LNCaP clone FGC (cell line): Measurements from ENCODE around the gene C8G.

Experiments used
- DNase-seq: peaks from one replicate; pipeline ENCODE4 v3.0.0-alpha.2; 2011; ENCODE audit warnings: low read depth
- H3K4me3 ChIP-seq: 2 replicates; pipeline ENCODE4 v1.5.1; 2011; ENCODE audit warnings: mild to moderate bottlenecking, low read depth, low read length, control low read depth
- CTCF ChIP-seq: IDR thresholded peaks from 2 replicates; pipeline ENCODE4 v1.5.1; 2012; ENCODE audit warnings: mild to moderate bottlenecking; ENCODE audit not compliant: control insufficient read depth, insufficient read depth; ENCODE audit errors: extremely low read depth

Gene C8G

DNA sequence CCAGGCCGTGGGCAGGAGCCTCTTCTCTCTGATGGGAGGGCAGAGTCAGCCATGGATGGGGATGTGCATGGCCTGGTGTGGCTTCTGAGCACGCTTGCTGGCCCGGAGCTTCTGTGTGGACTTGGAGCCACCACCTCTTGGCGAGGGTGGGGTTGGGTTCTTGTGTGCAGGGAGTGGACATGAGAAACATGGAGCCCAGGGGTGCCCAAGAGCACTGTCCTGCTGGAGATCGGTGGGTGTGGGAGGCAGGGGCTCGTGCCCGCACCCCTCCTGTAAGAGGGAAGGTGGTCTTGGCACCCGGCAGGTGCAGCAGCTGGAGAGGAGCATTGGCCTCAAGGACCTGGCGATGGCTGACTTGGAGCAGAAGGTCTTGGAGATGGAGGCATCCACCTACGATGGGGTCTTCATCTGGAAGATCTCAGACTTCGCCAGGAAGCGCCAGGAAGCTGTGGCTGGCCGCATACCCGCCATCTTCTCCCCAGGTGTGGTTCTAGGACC is 24.3 kb upstream of the C8G start:
- no peak overlapping the region for H3K4me3 ChIP-seq
- no peak for TF ChIP-seq CTCF
- DNase-seq, result no peak

GRCh38 chr9:136921307-136921706 is 23.7 kb upstream of the C8G start:
- DNase-seq, result no peak
- H3K4me3 ChIP-seq, result no peak overlapping the region
- no peak for TF ChIP-seq CTCF

- DNase-seq, result no peak
- no peak for TF ChIP-seq CTCF
- H3K4me3 ChIP-seq, result no peak overlapping the region
These were observed 23.3 kb upstream of the C8G start for GRCh38 chr9:136921718-136922117.

DNA sequence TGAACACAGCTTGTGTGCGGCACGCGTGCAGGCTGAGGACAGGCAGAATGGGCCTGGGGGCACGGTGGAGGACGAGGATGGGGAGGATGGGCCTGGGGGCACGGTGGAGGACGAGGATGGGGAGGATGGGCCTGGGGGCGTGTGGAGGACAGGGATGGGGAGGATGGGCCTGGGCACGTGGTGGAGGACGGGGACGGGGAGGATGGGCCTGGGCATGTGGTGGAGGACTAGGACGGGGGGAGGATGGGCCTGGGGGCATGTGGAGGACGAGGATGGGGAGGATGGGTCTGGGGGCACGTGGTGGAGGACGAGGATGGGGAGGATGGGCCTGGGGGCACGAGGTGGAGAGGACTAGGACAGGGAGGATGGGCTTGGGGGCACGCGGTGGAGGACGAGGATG is 22.5 kb upstream of the C8G start:
- no peak overlapping the region for H3K4me3 ChIP-seq
- no peak for DNase-seq
- no peak for TF ChIP-seq CTCF

- no peak overlapping the region for H3K4me3 ChIP-seq
- DNase-seq, result no peak
- no peak for TF ChIP-seq CTCF
These were observed 21.2 kb upstream of the C8G start for GRCh38 chr9:136923881-136924280.

DNA sequence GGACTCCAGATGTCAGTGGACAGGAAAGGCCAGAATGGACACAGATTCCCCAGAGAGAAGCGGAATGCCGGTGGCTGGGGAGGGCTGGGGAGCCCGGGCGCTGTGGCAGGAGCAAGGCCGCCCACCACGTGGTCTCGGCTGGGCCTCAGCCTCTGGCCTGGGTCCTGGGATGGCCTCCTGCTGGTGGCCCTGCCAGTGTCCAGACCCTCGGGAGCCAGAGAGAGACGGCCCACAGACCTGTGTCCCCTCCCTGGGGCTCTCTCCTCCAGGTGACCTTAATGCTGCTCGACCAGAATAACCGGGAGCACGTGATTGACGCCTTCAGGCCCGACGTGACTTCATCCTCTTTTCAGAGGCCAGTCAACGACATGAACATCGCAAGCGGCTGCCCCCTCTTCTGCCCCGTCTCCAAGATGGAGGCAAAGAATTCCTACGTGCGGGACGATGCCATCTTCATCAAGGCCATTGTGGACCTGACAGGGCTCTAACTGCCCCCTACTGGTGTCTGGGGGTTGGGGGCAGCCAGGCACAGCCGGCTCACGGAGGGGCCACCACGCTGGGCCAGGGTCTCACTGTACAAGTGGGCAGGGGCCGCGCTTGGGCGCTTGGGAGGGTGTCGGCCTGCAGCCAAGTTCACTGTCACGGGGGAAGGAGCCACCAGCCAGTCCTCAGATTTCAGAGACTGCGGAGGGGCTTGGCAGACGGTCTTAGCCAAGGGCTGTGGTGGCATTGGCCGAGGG is 19.5 kb upstream of the C8G start:
- TF ChIP-seq CTCF, result no peak
- no peak overlapping the region for H3K4me3 ChIP-seq
- no peak for DNase-seq
